ENCODE results near the gene GPC5.

The GPC5 gene

DNA sequence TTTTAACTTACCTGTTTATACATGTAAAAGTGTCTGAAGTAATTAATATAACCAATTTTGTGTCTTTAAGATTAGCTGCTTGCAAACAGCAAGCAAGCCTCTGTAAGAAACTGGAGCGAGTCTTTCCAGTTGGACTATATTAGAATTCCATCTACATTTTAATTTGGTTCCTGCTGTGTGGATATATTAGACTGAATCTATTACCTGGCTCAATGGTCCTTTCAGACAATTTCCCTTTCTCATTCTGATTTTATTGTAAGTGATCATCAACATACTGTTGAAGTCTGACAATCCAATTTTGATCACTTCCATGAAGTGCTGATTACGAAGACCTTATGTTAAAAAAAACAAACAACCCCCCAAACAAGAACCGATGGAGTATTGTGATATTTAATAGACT lies 72.3 kb downstream of the GPC5 start:
- H3K4me3 ChIP-seq (ENCODE audit: low read length), result no peak overlapping the region
- H3K4me1 ChIP-seq (ENCODE audit: low read length), result peaks cover 5% of the 10 kb centered on the region; the same call in 1 of the 2 replicates
- H3K27me3 ChIP-seq (ENCODE audit: low read depth, low read length), result no peaks in the 10 kb centered on the region
- no peak overlapping the region for H2AFZ ChIP-seq (ENCODE audit: low read depth, low read length)
- no peaks in the 10 kb centered on the region for H4K20me1 ChIP-seq (ENCODE audit: insufficient read depth, low read length)
- TF ChIP-seq EZH2phosphoT487 (IDR thresholded peaks at IDR 0.05; ENCODE audit: low read depth), result no peak
- no peak for TF ChIP-seq CTCF (IDR thresholded peaks at IDR 0.05; ENCODE audit: low read depth, low read length)
- H3K9me3 ChIP-seq (ENCODE audit: insufficient read depth, low read length), result no peaks in the 10 kb centered on the region
- no peak overlapping the region for H3K27ac ChIP-seq (ENCODE audit: low read length)
- H3K9ac ChIP-seq (ENCODE audit: low read length), result no peak overlapping the region
- H3K4me2 ChIP-seq (ENCODE audit: low read length), result no peak overlapping the region
- H3K79me2 ChIP-seq (ENCODE audit: low read length), result no peaks in the 10 kb centered on the region
- H3K36me3 ChIP-seq (replicated peaks; ENCODE audit: low read depth, low read length), result no peaks in the 10 kb centered on the region

DNA sequence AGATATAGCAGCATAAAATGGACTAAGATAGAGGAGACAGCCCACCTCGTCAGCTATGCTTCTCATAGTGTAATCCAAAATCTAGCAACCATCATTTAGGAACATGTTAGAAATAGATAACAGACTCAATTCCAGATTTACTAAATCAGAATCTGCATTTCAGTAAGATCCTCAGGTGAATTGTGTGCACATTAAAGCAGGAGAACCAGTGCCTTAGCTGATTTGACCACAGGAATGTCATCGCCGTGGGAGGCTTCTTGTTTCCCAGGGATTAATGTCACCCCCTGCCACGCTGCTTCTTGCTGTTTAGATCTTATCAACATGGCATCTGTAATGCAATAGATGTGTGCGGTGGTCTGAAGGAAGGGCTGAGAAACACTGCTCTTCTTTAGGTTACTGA lies 84.0 kb downstream of the GPC5 start:
- Histone ChIP-seq H3K36me3 (replicated peaks; ENCODE audit: low read depth, low read length) (no peaks in the 10 kb centered on the region), H2AFZ (ENCODE audit: low read depth, low read length) (no peak overlapping the region), H3K9me3 (ENCODE audit: insufficient read depth, low read length) (no peaks in the 10 kb centered on the region), H3K4me2 (ENCODE audit: low read length) (no peak overlapping the region), H3K9ac (ENCODE audit: low read length) (no peak overlapping the region), H3K79me2 (ENCODE audit: low read length) (no peaks in the 10 kb centered on the region), H3K4me1 (ENCODE audit: low read length) (no peaks in the 10 kb centered on the region), H3K27me3 (ENCODE audit: low read depth, low read length) (no peaks in the 10 kb centered on the region), H3K27ac (ENCODE audit: low read length) (no peak overlapping the region), H4K20me1 (ENCODE audit: insufficient read depth, low read length) (no peaks in the 10 kb centered on the region), H3K4me3 (ENCODE audit: low read length) (no peak overlapping the region)
- TF ChIP-seq EZH2phosphoT487 (IDR thresholded peaks at IDR 0.05; ENCODE audit: low read depth) (no peak), CTCF (IDR thresholded peaks at IDR 0.05; ENCODE audit: low read depth, low read length) (no peak)

- Histone ChIP-seq H2AFZ (ENCODE audit: low read depth, low read length) (no peak overlapping the region), H3K27me3 (ENCODE audit: low read depth, low read length) (no peaks in the 10 kb centered on the region), H3K4me2 (ENCODE audit: low read length) (no peak overlapping the region), H4K20me1 (ENCODE audit: insufficient read depth, low read length) (no peaks in the 10 kb centered on the region), H3K79me2 (ENCODE audit: low read length) (no peaks in the 10 kb centered on the region), H3K27ac (ENCODE audit: low read length) (no peak overlapping the region), H3K9ac (ENCODE audit: low read length) (no peak overlapping the region), H3K9me3 (ENCODE audit: insufficient read depth, low read length) (no peaks in the 10 kb centered on the region), H3K4me3 (ENCODE audit: low read length) (no peak overlapping the region), H3K36me3 (replicated peaks; ENCODE audit: low read depth, low read length) (no peaks in the 10 kb centered on the region), H3K4me1 (ENCODE audit: low read length) (no peaks in the 10 kb centered on the region)
- no peak for TF ChIP-seq CTCF (IDR thresholded peaks at IDR 0.05; ENCODE audit: low read depth, low read length)
- no peak for TF ChIP-seq EZH2phosphoT487 (IDR thresholded peaks at IDR 0.05; ENCODE audit: low read depth)
Measured at GRCh38 chr13:91491980-91492379, 93.6 kb downstream of the GPC5 start.

- H3K4me3 ChIP-seq (ENCODE audit: low read length), result no peak overlapping the region
- H3K9ac ChIP-seq (ENCODE audit: low read length), result no peak overlapping the region
- H4K20me1 ChIP-seq (ENCODE audit: insufficient read depth, low read length), result no peaks in the 10 kb centered on the region
- no peaks in the 10 kb centered on the region for H3K36me3 ChIP-seq (replicated peaks; ENCODE audit: low read depth, low read length)
- no peak overlapping the region for H3K27ac ChIP-seq (ENCODE audit: low read length)
- no peak for TF ChIP-seq CTCF (IDR thresholded peaks at IDR 0.05; ENCODE audit: low read depth, low read length)
- no peak for TF ChIP-seq EZH2phosphoT487 (IDR thresholded peaks at IDR 0.05; ENCODE audit: low read depth)
- H3K9me3 ChIP-seq (ENCODE audit: insufficient read depth, low read length), result no peaks in the 10 kb centered on the region
- no peaks in the 10 kb centered on the region for H3K79me2 ChIP-seq (ENCODE audit: low read length)
- no peak overlapping the region for H3K4me2 ChIP-seq (ENCODE audit: low read length)
- no peaks in the 10 kb centered on the region for H3K27me3 ChIP-seq (ENCODE audit: low read depth, low read length)
- H3K4me1 ChIP-seq (ENCODE audit: low read length), result no peaks in the 10 kb centered on the region
- no peak overlapping the region for H2AFZ ChIP-seq (ENCODE audit: low read depth, low read length)
Measured at GRCh38 chr13:91493442-91493841, 95.0 kb downstream of the GPC5 start.

All from OCI-LY3 (cell line).